Nephron progenitor cell (in vitro differentiated cells): ENCODE data around the gene OTUD3.

Experiments used
- DNase-seq: peaks from one replicate; pipeline ENCODE4 v3.0.0; 2021
- H3K27ac Mint-ChIP-seq: 2 replicates; pipeline ENCODE4 v1.8.0; 2021; ENCODE audit warnings: mild to moderate bottlenecking, moderate library complexity, mixed read lengths
- H3K27me3 Mint-ChIP-seq: 2 replicates; pipeline ENCODE4 v1.8.0; 2021; ENCODE audit warnings: mild to moderate bottlenecking, low read depth, mixed read lengths; ENCODE audit not compliant: poor library complexity
- H3K36me3 Mint-ChIP-seq: 2 replicates; pipeline ENCODE4 v1.8.0; 2021; ENCODE audit warnings: low read depth, mixed read lengths
- H3K4me1 Mint-ChIP-seq: 2 replicates; pipeline ENCODE4 v1.8.0; 2021; ENCODE audit warnings: mixed read lengths
- H3K4me3 Mint-ChIP-seq: 2 replicates; pipeline ENCODE4 v1.8.0; 2021; ENCODE audit warnings: mild to moderate bottlenecking, moderate library complexity, mixed read lengths
- H3K9me3 Mint-ChIP-seq: 2 replicates; pipeline ENCODE4 v1.8.0; 2021; ENCODE audit warnings: mild to moderate bottlenecking, moderate library complexity, mixed read lengths
- CTCF ChIP-seq: fragments of 200-600 bp; sonication (generic); IDR thresholded peaks from 2 replicates; pipeline ENCODE4 v1.5.0; 2021; ENCODE audit warnings: antibody characterized with exemption

The OTUD3 gene

GRCh38 chr1:19893687-19894086 is 11.5 kb downstream of the OTUD3 start:
- no peak for TF ChIP-seq CTCF
- Mint-ChIP-seq H3K9me3 (no peaks in the 10 kb centered on the region), H3K4me1 (peaks cover 2% of the 10 kb centered on the region), H3K4me3 (no peak overlapping the region), H3K36me3 (peaks cover 60% of the 10 kb centered on the region), H3K27me3 (peaks cover 2% of the 10 kb centered on the region), H3K27ac (no peak overlapping the region)
- no peak for DNase-seq

- no peak for DNase-seq
- no peak for TF ChIP-seq CTCF
- H3K9me3 Mint-ChIP-seq = no peaks in the 10 kb centered on the region
Measured at GRCh38 chr1:19894218-19894617, 12.0 kb downstream of the OTUD3 start.

GRCh38 chr1:19901653-19902052 is 19.5 kb downstream of the OTUD3 start:
- no peak for DNase-seq
- TF ChIP-seq CTCF = no peak
- no peaks in the 10 kb centered on the region for H3K9me3 Mint-ChIP-seq
- H3K4me1 Mint-ChIP-seq = no peaks in the 10 kb centered on the region
- H3K27ac Mint-ChIP-seq = no peak overlapping the region
- no peaks in the 10 kb centered on the region for H3K27me3 Mint-ChIP-seq
- H3K36me3 Mint-ChIP-seq = peaks cover 88% of the 10 kb centered on the region
- H3K4me3 Mint-ChIP-seq = no peak overlapping the region

More at GRCh38 chr1:19894218-19894617, 12.0 kb downstream of the OTUD3 start:
- Mint-ChIP-seq H3K27me3 (peaks cover 2% of the 10 kb centered on the region), H3K4me1 (no peaks in the 10 kb centered on the region), H3K27ac (no peak overlapping the region), H3K36me3 (peaks cover 65% of the 10 kb centered on the region), H3K4me3 (no peak overlapping the region)

DNA sequence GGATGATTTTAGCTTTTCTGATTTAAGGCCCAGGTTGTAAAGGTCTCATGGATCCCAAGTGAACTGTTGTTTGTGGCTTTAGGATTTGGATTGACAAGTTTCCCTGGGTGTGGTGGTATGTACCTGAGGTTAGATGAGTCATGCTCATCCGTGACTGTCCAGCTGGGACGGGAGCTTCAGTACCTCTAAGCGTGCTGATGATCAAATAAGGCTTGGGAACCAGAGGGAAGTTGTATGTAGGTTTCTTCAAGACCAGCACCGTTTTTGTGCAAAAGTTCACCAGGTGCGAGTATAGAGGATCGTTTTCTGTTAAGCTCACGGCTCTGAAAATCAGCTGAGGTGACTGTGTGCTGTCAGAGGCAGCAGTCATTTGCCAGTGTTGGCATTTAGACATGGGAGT is 21.4 kb downstream of the OTUD3 start:
- peaks cover 89% of the 10 kb centered on the region for H3K36me3 Mint-ChIP-seq
- peak overlapping the region; percentile 47 for H3K27ac Mint-ChIP-seq
- no peak overlapping the region for H3K4me3 Mint-ChIP-seq
- H3K27me3 Mint-ChIP-seq = no peaks in the 10 kb centered on the region
- TF ChIP-seq CTCF = no peak
- no peaks in the 10 kb centered on the region for H3K4me1 Mint-ChIP-seq
- H3K9me3 Mint-ChIP-seq = no peaks in the 10 kb centered on the region
- DNase-seq = no peak

GRCh38 chr1:19907456-19907855 is 25.3 kb downstream of the OTUD3 start:
- Mint-ChIP-seq H3K4me3 (no peak overlapping the region), H3K9me3 (no peaks in the 10 kb centered on the region), H3K4me1 (peaks cover 24% of the 10 kb centered on the region), H3K27me3 (no peaks in the 10 kb centered on the region), H3K27ac (no peak overlapping the region), H3K36me3 (peaks cover 86% of the 10 kb centered on the region)
- DNase-seq = no peak
- no peak for TF ChIP-seq CTCF

DNA sequence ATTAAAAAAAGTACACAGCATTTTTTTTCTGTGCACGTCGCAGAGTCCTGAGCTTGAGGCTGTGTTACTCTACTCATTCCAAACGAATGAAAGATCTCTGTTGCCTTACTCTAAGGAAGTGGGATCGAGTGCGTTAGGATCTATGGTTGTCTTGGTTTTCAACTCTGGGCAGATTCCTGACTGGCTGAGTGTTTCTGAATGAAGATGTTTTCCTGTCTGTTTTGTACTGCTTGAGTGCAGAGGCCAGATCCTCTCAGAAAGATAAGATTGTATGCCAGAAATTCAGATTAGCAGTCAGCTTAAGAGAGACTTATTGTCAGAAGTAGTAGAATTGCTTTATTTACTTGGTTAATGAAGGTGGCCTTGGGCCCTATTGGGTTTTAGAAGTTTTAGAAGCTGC is 27.2 kb downstream of the OTUD3 start:
- no peak for DNase-seq
- peaks cover 87% of the 10 kb centered on the region for H3K36me3 Mint-ChIP-seq
- no peak overlapping the region for H3K4me3 Mint-ChIP-seq
- peaks cover 24% of the 10 kb centered on the region for H3K4me1 Mint-ChIP-seq
- H3K27me3 Mint-ChIP-seq = no peaks in the 10 kb centered on the region
- no peaks in the 10 kb centered on the region for H3K9me3 Mint-ChIP-seq
- no peak for TF ChIP-seq CTCF
- H3K27ac Mint-ChIP-seq = no peak overlapping the region
